Astrocyte (in vitro differentiated cells and primary cell): ENCODE measurements around the gene CALD1. TPM values are rescaled to one million over a fixed set of nuclear protein-coding genes. Genes with fewer than 3 reads are reported as not detected.

Source experiments
- DNase-seq: peaks from one replicate; pipeline ENCODE4 v3.0.0-alpha.2; 2010; ENCODE audit warnings: low read depth
- FAIRE-seq: peaks from 2 replicates; lab custom pipeline; 2011; peaks lifted over from hg19 to GRCh38; lab: Jason Lieb, UNC
- H2AFZ ChIP-seq: 2 replicates; pipeline ENCODE4 v1.6.0; 2012; ENCODE audit warnings: low read depth, low read length, inconsistent platforms
- H3K27ac ChIP-seq: 2 replicates; pipeline ENCODE4 v1.5.1; 2011; ENCODE audit warnings: low read depth, low read length, inconsistent platforms
- H3K27me3 ChIP-seq: 2 replicates; pipeline ENCODE4 v1.6.0; 2011; ENCODE audit warnings: low read length, inconsistent platforms; ENCODE audit not compliant: insufficient read depth
- H3K36me3 ChIP-seq: 2 replicates; pipeline ENCODE4 v1.5.1; 2011; ENCODE audit warnings: low read length, inconsistent platforms; ENCODE audit not compliant: insufficient read depth
- H3K4me1 ChIP-seq: 2 replicates; pipeline ENCODE4 v1.5.1; 2011; ENCODE audit warnings: low read length, inconsistent platforms; ENCODE audit not compliant: insufficient read depth
- H3K4me2 ChIP-seq: 2 replicates; pipeline ENCODE4 v1.6.0; 2012; ENCODE audit warnings: low read length, inconsistent platforms
- H3K4me3 ChIP-seq: 2 replicates; pipeline ENCODE4 v1.5.1; 2011; ENCODE audit warnings: low read depth, mild to moderate bottlenecking, low read length, inconsistent platforms; ENCODE audit not compliant: insufficient read depth
- H3K79me2 ChIP-seq: 2 replicates; pipeline ENCODE4 v1.6.0; 2012; ENCODE audit warnings: mild to moderate bottlenecking, low read length, inconsistent platforms; ENCODE audit not compliant: insufficient read depth
- H3K9ac ChIP-seq: 2 replicates; pipeline ENCODE4 v1.6.0; 2012; ENCODE audit warnings: mild to moderate bottlenecking, low read length, inconsistent platforms
- H3K9me3 ChIP-seq: 2 replicates; pipeline ENCODE4 v1.5.1; 2012; ENCODE audit warnings: low read depth, mild to moderate bottlenecking, low read length, inconsistent platforms; ENCODE audit not compliant: insufficient read depth
- H4K20me1 ChIP-seq: 2 replicates; pipeline ENCODE4 v1.6.0; 2012; ENCODE audit warnings: low read length, inconsistent platforms; ENCODE audit not compliant: insufficient read depth
- H3K27ac Mint-ChIP-seq: one replicate; pipeline ENCODE4 v1.8.0; 2021; ENCODE audit warnings: mild to moderate bottlenecking, mixed read lengths; ENCODE audit not compliant: unreplicated experiment
- H3K27me3 Mint-ChIP-seq: one replicate; pipeline ENCODE4 v1.8.0; 2021; ENCODE audit warnings: low read depth, mixed read lengths; ENCODE audit not compliant: unreplicated experiment
- H3K36me3 Mint-ChIP-seq: one replicate; pipeline ENCODE4 v1.8.0; 2021; ENCODE audit warnings: low read depth, mixed read lengths; ENCODE audit not compliant: unreplicated experiment
- H3K4me1 Mint-ChIP-seq: one replicate; pipeline ENCODE4 v1.8.0; 2021; ENCODE audit warnings: low read depth, mixed read lengths; ENCODE audit not compliant: unreplicated experiment
- H3K4me3 Mint-ChIP-seq: one replicate; pipeline ENCODE4 v1.8.0; 2021; ENCODE audit warnings: mild to moderate bottlenecking, moderate library complexity, mixed read lengths; ENCODE audit not compliant: unreplicated experiment
- H3K9me3 Mint-ChIP-seq: one replicate; pipeline ENCODE4 v1.8.0; 2021; ENCODE audit warnings: mild to moderate bottlenecking, mixed read lengths; ENCODE audit not compliant: unreplicated experiment
- CTCF ChIP-seq: IDR thresholded peaks from 2 replicates; pipeline ENCODE4 v1.5.1; 2011; ENCODE audit warnings: low read depth, mild to moderate bottlenecking, inconsistent platforms, low read length, moderate library complexity; ENCODE audit not compliant: insufficient read depth
- EZH2 ChIP-seq: IDR thresholded peaks from 2 replicates; pipeline ENCODE4 v1.6.1; 2012; ENCODE audit warnings: mild to moderate bottlenecking, low read length, inconsistent platforms; ENCODE audit not compliant: insufficient read depth
- total RNA-seq: library from RNA; stranded (reverse); gene quantifications from 2 replicates; pipeline ENCODE4 v1.2.1, GENCODE V29; 2021

Gene CALD1
- total RNA-seq, 1 donor from 2014 or later = 1,872 TPM

GRCh38 chr7:134828361-134828760, 48.9 kb downstream of the CALD1 start:
- peak overlapping the region; percentile 15 for H3K4me3 Mint-ChIP-seq
- Histone ChIP-seq H3K9me3 (no peaks in the 10 kb centered on the region), H3K4me3 (no peak overlapping the region), H3K27ac (peak overlapping the region; percentile 94), H3K4me1 (peaks cover 62% of the 10 kb centered on the region), H3K36me3 (peaks cover 19% of the 10 kb centered on the region), H3K4me2 (peak overlapping the region; percentile 38), H4K20me1 (peaks cover 78% of the 10 kb centered on the region), H2AFZ (no peak overlapping the region), H3K27me3 (no peaks in the 10 kb centered on the region), H3K9ac (peak overlapping the region; percentile 73), H3K79me2 (peaks cover 99% of the 10 kb centered on the region)
- H3K36me3 Mint-ChIP-seq = peaks cover 6% of the 10 kb centered on the region
- peak; percentile 87 for FAIRE-seq
- TF ChIP-seq CTCF = no peak
- no peak for TF ChIP-seq EZH2
- H3K27ac Mint-ChIP-seq = peak overlapping the region; percentile 64
- H3K4me1 Mint-ChIP-seq = peaks cover 75% of the 10 kb centered on the region
- no peaks in the 10 kb centered on the region for H3K27me3 Mint-ChIP-seq
- peak; percentile 43 for DNase-seq
- no peaks in the 10 kb centered on the region for H3K9me3 Mint-ChIP-seq

- Histone ChIP-seq H3K4me2 (peak overlapping the region; percentile 10), H2AFZ (no peak overlapping the region), H3K27ac (peak overlapping the region; percentile 94), H3K27me3 (no peaks in the 10 kb centered on the region), H3K36me3 (peaks cover 19% of the 10 kb centered on the region), H3K4me1 (peaks cover 54% of the 10 kb centered on the region), H3K9me3 (no peaks in the 10 kb centered on the region), H3K79me2 (peaks cover 99% of the 10 kb centered on the region), H3K9ac (no peak overlapping the region), H3K4me3 (no peak overlapping the region), H4K20me1 (peaks cover 79% of the 10 kb centered on the region)
- Mint-ChIP-seq H3K27me3 (no peaks in the 10 kb centered on the region), H3K9me3 (no peaks in the 10 kb centered on the region), H3K4me3 (peak overlapping the region; percentile 4), H3K4me1 (peaks cover 71% of the 10 kb centered on the region), H3K27ac (peak overlapping the region; percentile 55), H3K36me3 (peaks cover 4% of the 10 kb centered on the region)
- TF ChIP-seq CTCF (no peak), EZH2 (no peak)
- peak; percentile 57 for DNase-seq
- peak; percentile 75 for FAIRE-seq
Measured at GRCh38 chr7:134829380-134829986, 50.0 kb downstream of the CALD1 start.

GRCh38 chr7:134831862-134832261, 52.4 kb downstream of the CALD1 start:
- H3K27me3 ChIP-seq = no peaks in the 10 kb centered on the region
- peaks cover 39% of the 10 kb centered on the region for H3K4me1 ChIP-seq
- H3K79me2 ChIP-seq = peaks cover 99% of the 10 kb centered on the region
- Mint-ChIP-seq H3K9me3 (no peaks in the 10 kb centered on the region), H3K27ac (peak overlapping the region; percentile 91), H3K27me3 (no peaks in the 10 kb centered on the region), H3K36me3 (peaks cover 6% of the 10 kb centered on the region), H3K4me3 (no peak overlapping the region), H3K4me1 (peaks cover 71% of the 10 kb centered on the region)
- no peak for DNase-seq
- peak overlapping the region; percentile 55 for H3K27ac ChIP-seq
- TF ChIP-seq EZH2 (no peak), CTCF (no peak)
- H3K4me2 ChIP-seq = no peak overlapping the region
- FAIRE-seq = no peak
- no peaks in the 10 kb centered on the region for H3K9me3 ChIP-seq
- H2AFZ ChIP-seq = no peak overlapping the region
- H4K20me1 ChIP-seq = peaks cover 87% of the 10 kb centered on the region
- H3K4me3 ChIP-seq = no peak overlapping the region
- H3K36me3 ChIP-seq = peaks cover 23% of the 10 kb centered on the region
- peak overlapping the region; percentile 19 for H3K9ac ChIP-seq
